Dedifferentiated amniotic fluid mesenchymal stem cell (primary cell): ENCODE results near the gene SCO2.
"Not testable (repeated sequence)": the region's sequence is repeated elsewhere in the genome, so short reads cannot be mapped to it uniquely, and the experiment has no call there.

Source experiments
- DNase-seq: peaks from one replicate; pipeline ENCODE4 v3.0.0-alpha.2; 2016; ENCODE audit errors: extremely low spot score

The SCO2 gene

DNA sequence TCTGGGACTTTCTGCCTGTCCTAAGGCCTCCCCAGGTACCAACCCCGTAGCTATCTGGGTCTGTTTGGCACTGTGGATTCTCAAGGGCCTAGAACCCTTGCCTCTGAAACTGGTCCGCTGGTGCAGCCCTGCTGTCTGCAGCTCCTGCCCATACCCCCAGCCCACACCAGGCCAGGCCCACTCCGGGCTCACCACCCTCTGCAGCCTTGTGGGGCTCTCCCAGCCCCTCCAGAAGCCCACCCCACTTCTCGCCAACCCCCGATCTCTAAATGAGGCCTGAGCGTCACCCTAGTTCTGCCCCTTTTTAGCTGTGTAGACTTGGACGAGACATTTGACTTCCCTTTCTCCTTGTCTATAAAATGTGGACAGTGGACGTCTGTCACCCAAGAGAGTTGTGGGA, 25.0 kb upstream of the SCO2 start:
- DNase-seq: no peak

DNA sequence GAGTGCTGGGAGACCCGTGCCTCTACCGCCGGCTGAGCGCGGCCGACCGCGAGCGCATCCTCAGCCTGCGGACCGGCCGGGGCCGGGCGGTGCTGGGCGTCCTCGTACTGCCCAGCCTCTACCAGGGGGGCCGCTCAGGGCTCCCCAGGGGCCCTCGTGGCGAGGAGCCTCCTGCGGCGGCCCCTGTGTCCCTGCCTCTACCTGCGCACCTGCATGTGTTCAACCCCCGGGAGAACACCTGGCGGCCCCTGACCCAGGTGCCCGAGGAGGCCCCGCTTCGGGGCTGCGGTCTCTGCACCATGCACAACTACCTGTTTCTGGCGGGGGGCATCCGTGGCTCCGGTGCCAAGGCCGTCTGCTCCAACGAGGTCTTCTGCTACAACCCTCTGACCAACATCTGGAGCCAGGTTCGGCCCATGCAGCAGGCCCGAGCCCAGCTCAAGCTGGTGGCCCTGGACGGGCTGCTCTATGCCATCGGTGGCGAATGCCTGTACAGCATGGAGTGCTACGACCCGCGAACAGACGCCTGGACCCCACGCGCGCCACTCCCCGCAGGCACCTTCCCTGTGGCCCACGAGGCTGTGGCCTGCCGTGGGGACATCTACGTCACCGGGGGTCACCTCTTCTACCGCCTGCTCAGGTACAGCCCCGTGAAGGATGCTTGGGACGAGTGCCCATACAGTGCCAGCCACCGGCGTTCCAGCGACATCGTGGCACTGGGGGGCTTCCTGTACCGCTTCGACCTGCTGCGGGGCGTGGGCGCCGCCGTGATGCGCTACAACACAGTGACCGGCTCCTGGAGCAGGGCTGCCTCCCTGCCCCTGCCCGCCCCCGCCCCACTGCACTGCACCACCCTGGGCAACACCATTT, 23.8 kb upstream of the SCO2 start:
- DNase-seq: no peak

DNA sequence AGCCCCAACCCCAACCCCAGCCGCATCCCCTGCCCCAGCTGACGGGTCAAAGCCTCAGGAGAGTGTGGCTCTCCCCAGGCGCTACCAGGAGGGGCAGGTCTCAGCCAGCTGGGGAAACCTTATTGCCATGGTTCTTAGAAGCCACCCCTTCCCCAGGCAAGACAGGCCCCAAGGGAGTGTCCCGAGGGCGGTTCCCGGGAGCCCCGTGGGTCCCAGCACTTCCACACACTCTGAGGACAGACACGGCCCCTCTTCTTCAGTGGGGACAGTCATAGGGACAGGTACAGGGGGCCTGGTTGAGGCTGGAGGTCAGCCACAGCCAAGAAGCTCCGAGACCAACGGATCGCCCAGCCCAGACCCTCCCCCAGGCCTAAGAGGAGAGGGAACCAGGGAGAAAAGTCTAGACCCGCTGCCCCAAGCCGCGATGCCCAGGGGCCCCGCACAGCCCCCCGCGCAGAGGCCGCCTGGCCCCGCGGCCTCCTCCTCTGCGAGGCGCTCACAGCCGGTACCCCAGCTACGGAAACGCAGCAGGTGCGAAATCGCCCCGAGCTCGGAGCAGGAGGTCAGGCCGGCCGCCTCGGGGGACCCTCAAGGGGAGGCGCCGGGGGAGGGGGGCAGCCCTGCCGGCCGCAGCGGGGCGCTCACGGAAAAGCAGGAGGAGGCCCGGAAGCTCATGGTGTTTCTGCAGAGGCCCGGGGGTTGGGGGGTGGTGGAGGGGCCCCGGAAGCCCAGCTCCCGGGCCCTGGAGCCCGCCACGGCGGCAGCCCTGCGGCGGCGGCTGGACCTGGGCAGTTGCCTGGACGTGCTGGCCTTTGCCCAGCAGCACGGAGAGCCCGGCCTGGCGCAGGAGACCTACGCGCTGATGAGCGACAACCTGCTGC, 22.9 kb upstream of the SCO2 start:
- DNase-seq: no peak

DNA sequence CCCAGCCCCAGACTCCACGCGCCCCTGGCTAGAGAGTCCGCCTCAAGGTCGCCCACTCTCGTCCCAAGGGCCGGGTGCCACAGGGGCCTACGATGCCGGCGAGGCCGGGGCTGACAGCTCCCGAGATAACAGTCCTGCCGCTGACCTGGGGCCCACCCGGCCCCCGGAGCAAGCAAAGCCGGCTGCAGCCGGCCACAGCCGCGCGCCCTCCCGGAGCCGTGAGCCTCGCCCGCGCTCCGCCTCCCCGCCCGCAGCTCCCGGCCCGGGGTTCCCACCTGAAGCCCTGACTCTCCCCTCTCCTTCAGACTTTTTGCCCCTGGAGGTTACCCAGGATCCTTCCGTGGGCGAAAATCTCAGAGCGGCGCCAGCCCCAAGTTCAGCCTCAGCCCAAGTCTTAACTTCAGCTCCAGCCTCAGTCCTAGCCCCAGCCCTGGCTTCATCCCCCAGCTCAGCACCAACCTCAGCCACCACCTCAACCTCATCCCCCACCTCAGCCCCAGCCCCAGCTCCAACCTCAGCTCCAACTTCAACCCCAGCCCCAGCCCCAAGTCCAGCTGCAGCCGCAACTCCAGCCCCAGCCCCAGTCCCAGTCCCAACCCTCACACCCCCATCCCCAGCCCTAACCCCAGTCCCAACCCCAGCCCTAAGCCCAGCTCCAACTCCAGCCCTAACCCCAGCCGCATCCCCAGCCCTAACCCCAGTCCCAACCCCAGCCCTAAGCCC, 22.0 kb upstream of the SCO2 start:
- DNase-seq: no peak

DNA sequence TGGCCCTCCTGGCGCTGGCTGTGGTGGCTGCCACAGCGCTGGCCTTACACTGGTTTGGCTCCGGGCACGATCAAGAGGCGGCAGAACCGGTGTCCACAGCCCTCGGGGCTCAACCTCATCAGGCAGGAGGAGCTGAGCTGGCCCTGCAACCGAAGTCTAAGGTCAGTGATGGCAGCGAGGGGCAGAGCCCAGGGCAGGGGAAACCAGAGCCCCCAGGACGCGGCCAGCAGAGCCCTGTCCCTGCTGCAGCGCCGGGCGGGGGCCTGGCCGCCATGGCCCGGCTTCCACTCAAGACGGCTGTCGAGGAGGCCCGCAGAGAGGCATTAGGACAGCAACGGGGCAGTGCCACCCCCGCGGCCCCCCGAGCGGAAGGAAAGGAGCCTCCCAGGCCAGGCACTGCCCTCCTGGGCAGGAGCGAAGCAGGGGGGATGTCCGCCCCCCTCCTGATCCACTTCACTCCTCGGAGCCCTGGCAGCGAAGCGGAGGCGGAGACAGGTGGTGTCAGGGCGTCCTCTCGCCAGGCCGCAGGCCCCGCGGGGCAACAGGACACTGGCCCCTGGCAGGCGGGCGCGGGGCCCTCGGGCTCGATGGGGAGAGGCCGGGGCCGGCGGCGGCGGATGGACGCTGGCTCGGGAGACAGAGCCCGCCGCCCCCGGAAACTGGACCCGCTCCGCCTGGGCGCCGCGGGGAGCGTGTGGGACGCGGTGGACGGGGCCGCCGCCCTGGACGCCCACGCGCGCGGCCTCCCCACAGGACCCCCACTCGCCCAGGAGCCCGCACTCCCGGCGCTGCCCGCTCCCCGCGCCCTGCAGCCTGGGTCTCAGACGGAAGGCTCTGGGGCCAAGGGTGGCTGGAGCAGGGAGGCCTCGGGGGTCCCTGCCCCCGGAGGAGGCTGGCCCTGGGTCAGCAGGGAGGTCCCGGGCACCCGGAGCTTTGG, 21.2 kb upstream of the SCO2 start:
- DNase-seq: no peak

DNA sequence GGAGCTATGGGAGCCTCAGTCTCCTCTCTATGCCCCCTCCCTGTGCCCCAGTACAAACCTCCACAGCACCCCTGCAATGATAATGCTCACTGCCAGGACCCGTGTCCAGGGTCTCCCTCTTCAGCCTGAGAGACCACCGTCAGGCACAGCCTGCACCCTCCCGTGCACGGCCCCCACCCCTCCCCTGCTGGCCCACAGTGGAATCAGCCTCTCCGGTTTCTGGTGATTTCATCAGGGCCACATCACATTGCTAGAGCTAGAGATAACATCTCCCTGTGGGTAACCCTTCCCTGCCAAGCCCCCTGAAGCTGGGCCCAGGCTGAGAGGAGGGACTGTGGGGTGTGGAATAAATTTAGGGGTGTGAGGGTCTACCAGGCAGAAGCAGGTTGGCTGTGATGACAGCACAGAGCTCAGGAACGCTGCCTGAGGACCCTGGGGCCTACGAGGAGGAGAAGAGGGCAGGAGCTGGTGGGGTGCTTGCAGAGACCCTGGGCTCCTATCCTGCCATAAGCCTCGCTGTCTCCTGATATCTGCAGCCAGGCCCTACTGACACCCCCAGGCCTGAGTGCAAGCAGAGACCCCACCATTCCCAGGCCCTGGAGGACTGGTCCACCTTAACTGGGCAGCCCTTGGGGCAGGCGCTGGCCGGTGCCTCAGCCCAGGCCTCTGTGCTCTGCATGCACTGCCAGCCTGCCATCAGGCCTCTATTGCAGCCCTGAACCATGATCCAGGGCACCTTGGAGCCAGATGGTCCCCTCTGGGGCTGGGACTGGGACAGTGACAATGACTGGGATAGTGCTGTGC, 20.3 kb upstream of the SCO2 start, which contains the start of gene KLHDC7B:
KLHDC7B (plus strand) TSS at position 378 of the 804 bp plus-strand sequence; CDS start at position 723, 345 bp downstream.
- peak; percentile 89 for DNase-seq

DNA sequence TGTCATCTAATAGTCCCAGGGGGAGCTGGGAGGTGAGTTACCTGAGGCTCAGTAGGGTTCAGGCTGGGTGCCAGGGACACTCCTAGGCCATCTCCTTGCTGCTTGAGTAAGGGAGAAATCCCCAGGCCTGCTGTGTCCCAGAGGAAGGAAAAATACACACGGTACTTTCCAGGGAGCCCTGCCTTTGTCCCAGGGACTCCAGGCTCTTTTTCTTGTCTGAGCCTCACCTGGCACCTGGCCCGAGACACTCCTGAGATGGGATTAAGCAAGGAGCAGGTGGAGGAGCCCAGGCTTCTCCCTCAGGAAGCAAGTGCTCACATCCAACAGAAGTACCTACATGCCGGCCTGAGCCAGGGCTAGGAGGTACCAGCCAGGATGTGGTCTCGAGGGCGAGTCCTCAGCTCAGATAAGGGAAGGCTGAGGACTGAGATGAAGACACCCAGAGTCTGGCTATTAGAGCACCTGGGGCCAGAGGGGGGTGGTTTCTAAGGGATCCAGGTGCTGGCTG, 19.4 kb upstream of the SCO2 start:
- DNase-seq: no peak

DNA sequence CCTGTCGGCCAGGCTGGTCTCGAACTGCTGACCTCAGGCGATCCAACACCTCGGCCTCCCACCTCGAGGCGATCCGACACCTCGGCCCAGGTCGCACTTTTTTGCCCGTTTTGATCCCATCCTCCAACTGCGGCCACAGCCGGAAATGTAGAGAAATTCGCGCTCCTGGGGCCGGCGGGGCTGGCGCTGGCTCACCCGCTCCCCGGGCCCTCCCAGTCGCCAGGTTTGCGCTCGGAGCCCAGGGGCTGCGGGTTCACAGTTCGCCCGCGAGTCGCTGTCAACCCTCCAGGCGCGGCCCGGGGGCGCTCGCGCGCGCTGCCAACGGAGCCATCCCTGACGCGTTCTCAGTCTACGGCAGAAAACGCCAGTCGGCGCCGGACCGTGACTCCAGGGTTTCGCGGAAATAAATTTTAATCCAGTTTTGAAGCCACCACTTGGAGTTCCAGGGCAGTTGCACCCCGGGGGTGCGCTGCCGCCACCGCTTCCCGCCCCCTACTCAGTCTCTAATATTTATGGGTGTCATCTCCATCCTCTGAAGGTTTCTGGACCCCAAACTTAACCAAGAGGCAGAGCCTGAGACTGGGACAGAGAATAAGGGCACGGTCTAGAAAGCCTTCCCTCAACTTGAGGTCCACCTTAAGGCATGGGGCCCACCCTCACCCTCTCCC, 18.8 kb upstream of the SCO2 start:
- no peak for DNase-seq

DNA sequence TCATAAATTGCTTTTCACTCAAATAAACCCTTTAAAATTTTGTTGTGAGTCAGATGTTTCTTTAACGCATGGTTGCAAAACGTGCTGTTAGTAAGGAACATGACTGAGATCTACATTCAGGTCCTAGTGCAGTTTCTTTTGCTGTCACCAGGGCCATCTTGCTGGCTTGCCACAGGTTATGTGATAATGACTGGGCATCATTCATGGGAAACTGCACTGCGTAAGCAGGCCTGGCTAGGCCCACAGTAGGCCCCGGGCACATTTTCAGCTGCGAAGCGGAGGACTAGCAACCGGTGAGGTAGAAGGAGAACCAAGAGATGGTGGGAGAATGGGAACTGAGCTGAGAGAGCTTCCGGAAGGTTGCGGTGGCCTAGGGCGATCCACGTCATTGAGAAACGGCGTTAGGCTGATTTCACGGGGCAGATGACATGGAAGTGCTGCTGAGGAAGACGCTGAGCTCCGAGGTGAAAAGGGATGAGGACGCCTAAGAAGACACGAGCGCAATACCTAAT, 17.1 kb upstream of the SCO2 start:
- DNase-seq: no peak

DNA sequence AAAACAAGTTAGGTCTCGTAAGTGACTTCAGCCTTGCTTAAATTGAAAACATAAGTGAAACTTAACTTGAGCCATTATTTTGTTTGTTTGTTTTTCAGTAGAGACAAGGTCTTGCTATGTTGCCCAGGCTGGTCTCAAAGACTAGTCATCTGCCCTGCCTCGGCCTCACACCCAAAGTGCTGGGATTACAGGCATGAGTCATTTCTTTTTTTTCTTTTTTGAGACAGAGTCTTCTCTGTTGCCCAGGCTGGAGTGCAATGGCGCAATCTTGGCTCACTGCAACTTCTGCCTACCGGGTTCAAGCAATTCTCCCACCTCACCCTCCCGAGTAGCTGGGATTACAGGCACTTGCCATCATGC, 16.2 kb upstream of the SCO2 start:
- peak; percentile 90 for DNase-seq

DNA sequence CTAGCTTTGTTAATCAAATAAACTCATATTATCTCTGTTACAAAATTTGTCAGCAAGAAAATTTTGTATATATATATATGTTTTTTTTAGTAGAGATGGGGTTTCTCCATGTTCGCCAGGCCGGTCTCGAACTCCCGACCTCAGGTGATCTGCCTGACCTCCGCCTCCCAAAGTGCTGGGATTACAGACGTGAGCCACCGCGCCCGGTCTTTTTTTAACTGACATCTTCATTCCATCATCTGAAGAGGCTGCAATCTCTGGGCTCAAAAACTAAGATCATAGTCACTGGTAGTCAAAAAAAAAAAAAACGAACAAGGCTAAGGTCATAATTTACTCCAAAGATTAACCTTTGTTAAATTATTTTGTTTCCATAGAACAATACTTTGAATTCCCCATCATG, 15.0 kb upstream of the SCO2 start:
- no peak for DNase-seq

DNA sequence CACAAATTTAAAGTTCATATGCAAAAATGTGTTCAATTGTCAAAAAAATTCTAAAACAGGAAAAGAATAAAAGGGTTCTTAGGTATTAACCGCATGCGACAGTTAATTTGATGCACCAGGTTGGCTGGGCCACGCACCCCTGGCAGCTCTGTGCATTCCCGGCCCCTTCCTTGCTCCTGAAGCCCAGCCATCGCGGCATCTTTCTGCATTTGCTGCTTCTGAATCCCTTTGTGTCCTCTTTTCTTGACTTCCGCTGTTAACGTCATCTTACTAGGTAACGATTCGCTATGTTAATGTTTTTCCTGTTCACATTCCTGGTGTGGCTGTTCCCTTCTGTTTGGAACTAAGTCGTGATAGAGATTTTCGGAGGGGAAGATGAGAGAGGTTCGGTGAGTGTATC, 12.4 kb upstream of the SCO2 start:
- no peak for DNase-seq

DNA sequence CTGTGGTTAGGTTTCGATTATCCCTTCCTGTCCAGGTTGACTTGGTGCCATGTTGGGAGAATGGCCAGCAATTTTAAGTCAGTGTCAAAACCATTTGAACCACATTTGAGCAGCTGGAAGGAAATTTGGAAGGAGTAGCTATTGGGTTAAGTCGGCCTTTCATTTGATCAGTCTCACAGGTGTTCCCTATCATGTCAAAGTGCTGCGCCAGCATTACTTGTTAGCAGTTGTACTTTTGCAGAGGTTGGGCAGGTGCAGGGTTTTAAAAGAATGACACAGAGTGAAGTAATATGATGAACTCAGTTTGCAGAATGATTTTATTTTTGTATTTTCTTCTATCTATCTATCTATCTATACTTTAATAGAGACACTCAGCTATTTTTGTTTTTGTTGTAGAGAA, 10.8 kb upstream of the SCO2 start:
- DNase-seq: no peak

DNA sequence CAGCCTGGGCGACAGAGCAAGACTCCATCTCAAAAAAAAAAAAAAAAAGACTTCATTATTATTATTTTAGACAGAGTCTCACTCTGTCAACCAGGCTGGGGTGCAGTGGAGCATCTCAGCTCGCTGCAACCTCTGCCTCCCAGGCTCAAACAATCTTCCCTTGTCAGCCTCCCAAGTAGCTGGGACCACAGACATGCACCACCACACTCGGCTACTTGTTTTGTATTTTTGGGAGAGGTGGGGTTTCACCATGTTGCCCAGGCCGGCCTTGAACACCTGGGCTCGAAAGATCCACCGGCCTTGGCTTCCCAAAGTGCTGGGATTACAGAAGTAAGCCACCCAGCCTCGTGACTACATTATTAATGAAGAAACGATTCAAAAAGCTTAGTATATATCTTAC, 9.7 kb upstream of the SCO2 start:
- no peak for DNase-seq

DNA sequence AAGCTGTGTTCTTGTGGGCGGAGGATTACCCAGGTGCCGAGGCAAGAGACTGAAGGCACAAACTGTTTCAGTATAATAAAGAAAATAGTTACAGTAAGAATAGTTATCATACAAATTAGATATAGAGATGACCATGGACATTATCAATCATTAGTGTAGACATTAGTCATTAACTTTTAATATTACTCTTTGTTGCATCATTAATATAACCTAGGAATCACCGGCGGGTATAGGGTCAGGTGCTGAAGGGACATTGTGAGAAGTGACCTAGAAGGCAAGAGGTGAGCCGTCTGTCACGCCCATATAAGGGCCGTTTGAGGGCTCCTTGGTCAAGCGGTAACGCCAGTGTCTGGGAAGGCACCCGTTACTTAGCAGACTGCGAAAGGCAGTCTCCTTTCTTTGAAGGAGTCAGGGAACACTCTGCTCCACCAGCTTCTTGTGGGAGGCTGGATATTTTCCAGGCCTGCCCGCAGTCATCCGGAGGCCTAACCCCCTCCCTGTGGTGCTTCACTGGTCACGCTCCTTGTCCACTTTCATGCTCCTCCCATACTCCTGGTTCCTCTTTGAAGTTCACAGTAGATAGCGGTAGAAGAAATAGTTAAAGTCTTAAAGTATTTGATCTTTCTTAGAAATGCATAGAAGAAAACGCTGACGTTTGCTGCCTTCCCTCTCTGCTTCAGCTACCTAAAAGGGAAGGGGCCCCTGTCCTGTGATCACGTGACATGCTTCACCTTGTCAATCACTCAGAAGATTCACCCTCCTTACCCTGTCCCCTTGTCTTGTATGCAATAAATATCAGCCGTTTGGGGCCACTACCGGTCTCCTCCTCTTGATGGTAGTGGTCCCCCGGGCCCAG, 8.7 kb upstream of the SCO2 start:
- not testable (repeated sequence) for DNase-seq

DNA sequence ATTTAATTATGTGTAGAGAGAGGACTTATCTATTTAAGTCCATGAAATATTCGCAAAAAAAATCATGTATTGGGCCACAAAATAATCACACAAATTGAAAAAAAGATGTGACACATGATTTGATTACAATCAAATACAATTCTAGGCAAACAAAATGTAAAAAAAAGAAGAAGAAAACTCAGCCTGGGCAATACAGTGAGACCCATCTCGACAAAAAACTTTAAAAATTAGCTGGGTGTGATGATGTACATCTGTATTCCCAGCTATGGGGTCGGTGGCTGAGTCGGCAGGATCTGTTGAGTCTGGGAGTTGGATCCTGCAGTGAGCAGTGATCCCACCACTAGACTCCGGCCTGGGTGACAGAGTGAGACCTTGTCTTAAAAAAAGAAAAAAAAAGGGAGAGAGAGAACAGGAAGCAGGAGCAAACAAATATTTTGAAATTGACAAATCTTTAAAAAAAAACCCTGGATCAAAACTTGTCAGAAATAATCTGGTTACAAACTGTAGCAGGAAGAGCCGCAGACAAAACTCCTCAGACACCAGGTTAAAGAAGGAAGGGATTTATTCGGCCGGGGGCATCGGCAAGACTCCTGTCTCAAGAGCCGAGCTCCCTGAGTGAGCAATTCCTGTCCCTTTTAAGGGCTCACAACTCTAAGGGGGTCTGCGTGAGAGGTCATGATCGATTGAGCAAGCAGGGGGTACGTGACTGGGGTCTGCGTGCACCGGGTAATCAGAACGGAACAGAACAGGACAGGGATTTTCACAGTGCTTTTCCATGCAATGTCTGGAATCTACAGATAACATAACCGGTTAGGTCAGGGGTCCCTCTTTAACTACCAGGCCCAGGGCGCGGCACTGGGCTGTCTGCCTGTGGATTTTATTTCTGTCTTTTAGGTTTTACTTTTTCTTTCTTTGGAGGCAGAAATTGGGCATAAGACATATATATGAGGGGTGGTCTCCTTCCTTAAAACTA, 7.7 kb upstream of the SCO2 start:
- DNase-seq: no peak
